WTC11 (cell line): ENCODE measurements around the gene GNL2. TPM values are rescaled to one million over a fixed set of nuclear protein-coding genes. Genes with fewer than 3 reads are reported as not detected.
A peak's percentile ranks its signal among the peaks of the same experiment; 100 is the strongest.

Experiments
- ATAC-seq: fragments of 200-7000 bp; cut with Tn5 transposase; 2 replicates; pipeline ENCODE4 v1.10.0; 2021; ENCODE audit warnings: mild to moderate bottlenecking, moderate library complexity
- CTCF ChIA-PET: fragments of 300-600 bp; sonication (Branson Sonifier 250); formaldehyde crosslinking; loops from one replicate; lab custom pipeline; 2021; ENCODE audit warnings: antibody characterized with exemption; lab: Charles Lee
- POLR2A ChIA-PET: fragments of 350-600 bp; sonication (Branson Sonifier 250); formaldehyde crosslinking; loops from one replicate; lab custom pipeline; 2021; ENCODE audit warnings: antibody characterized with exemption; lab: Charles Lee
- DNase-seq: peaks from one replicate; pipeline ENCODE4 v3.0.0; 2021; ENCODE audit warnings: low spot score
- H3K27ac Mint-ChIP-seq: 2 replicates; pipeline ENCODE4 v1.8.0; 2021; ENCODE audit warnings: mixed read lengths
- H3K27me3 Mint-ChIP-seq: 2 replicates; pipeline ENCODE4 v1.8.0; 2021; ENCODE audit warnings: low read depth, mild to moderate bottlenecking, moderate library complexity, mixed read lengths
- H3K36me3 Mint-ChIP-seq: 2 replicates; pipeline ENCODE4 v1.8.0; 2021; ENCODE audit warnings: mixed read lengths
- H3K4me1 Mint-ChIP-seq: 2 replicates; pipeline ENCODE4 v1.8.0; 2022; ENCODE audit warnings: mixed read lengths
- H3K4me3 Mint-ChIP-seq: 2 replicates; pipeline ENCODE4 v1.8.0; 2021; ENCODE audit warnings: mild to moderate bottlenecking, moderate library complexity, mixed read lengths
- H3K9me3 Mint-ChIP-seq: 2 replicates; pipeline ENCODE4 v1.8.0; 2021; ENCODE audit warnings: mixed read lengths
- CREB1 ChIP-seq: sonication (generic); formaldehyde crosslinking; IDR thresholded peaks from 2 replicates; pipeline ENCODE4 v1.8.0; 2023; ENCODE audit warnings: mild to moderate bottlenecking, missing genetic modification reagents
- GABPB1 ChIP-seq: sonication (generic); formaldehyde crosslinking; IDR thresholded peaks from 2 replicates; pipeline ENCODE4 v1.8.1; 2023; ENCODE audit warnings: mild to moderate bottlenecking, missing genetic modification reagents
- IRF2 ChIP-seq: sonication (generic); formaldehyde crosslinking; IDR thresholded peaks from 2 replicates; pipeline ENCODE4 v1.8.0; 2022; ENCODE audit warnings: low read depth, missing genetic modification reagents, borderline replicate concordance
- SOX15 ChIP-seq: fragments of 250-450 bp; sonication (Bioruptor Pico); IDR thresholded peaks from 2 replicates; pipeline ENCODE4 v1.9.0; 2021; ENCODE audit warnings: mild to moderate bottlenecking
- TEAD1 ChIP-seq: sonication (generic); formaldehyde crosslinking; IDR thresholded peaks from 2 replicates; pipeline ENCODE4 v1.8.0; 2022; ENCODE audit warnings: mild to moderate bottlenecking, missing genetic modification reagents
- TEAD4 ChIP-seq: sonication (generic); formaldehyde crosslinking; IDR thresholded peaks from 2 replicates; pipeline ENCODE4 v1.8.0; 2022; ENCODE audit warnings: mild to moderate bottlenecking, missing genetic modification reagents
- ZNF232 ChIP-seq: sonication (generic); formaldehyde crosslinking; IDR thresholded peaks from 2 replicates; pipeline ENCODE4 v1.8.0; 2022; ENCODE audit warnings: mild to moderate bottlenecking, missing genetic modification reagents
- ZNF671 ChIP-seq: fragments of 250-450 bp; sonication (Bioruptor Pico); IDR thresholded peaks from 2 replicates; pipeline ENCODE4 v1.8.0; 2021; ENCODE audit warnings: mild to moderate bottlenecking
- total RNA-seq: library from RNA; stranded (reverse); gene quantifications from 3 replicates; pipeline ENCODE4 v1.2.3, GENCODE V29; 2021
- TF ChIP-seq, protein P1 (sequence below): fragments of 250-450 bp; sonication (Bioruptor Pico); IDR thresholded peaks from 2 replicates; pipeline ENCODE4 v1.9.0; 2021; ENCODE audit warnings: mild to moderate bottlenecking, borderline replicate concordance
- TF ChIP-seq, protein P2 (sequence below): sonication (generic); formaldehyde crosslinking; IDR thresholded peaks from 2 replicates; pipeline ENCODE4 v1.8.1; 2023; ENCODE audit warnings: mild to moderate bottlenecking, missing genetic modification reagents
- TF ChIP-seq, protein P3 (sequence below): sonication (generic); formaldehyde crosslinking; IDR thresholded peaks from 2 replicates; pipeline ENCODE4 v1.8.1; 2022; ENCODE audit warnings: missing genetic modification reagents, borderline replicate concordance
- TF ChIP-seq, protein P4 (sequence below): fragments of 200-600 bp; IDR thresholded peaks from 2 replicates; pipeline ENCODE4 v1.8.0; 2022; ENCODE audit warnings: antibody characterized with exemption

Gene GNL2
- total RNA-seq, 1 experiment from 2014 or later, result 92.8 TPM

DNA sequence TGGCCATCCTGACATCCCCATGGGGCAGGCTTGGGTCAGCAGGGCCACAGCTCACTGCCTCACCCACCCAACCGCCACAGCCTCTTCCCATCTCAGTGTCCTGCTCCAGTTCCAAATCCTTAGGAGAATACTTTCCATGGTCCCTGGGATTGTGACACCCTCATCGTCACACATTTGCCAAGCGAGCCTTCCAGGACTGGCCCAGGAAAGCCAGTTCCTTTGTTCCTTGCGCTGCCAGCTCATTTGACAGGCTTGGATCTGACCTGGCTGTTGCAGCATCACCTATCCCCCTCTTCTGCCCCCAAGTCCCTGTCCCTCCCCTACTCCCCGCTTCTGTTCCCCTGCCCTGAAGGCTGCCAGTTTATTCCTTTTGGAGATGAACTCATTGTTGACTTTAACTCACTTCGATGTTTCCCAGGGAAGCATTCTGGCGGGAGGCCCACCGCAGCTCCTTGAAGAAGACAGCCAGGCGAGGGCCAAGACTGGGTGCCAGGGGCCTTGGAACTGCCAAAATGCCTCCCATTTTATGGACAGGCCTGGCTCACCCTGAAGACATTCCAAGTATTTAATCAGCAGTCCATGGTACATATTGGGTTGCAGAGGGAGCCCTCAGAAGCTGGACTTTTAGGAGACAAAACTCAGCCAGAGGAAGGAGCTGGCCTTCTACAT lies 10.2 kb upstream of the GNL2 start (continued):
- TF ChIP-seq, protein P1, sequence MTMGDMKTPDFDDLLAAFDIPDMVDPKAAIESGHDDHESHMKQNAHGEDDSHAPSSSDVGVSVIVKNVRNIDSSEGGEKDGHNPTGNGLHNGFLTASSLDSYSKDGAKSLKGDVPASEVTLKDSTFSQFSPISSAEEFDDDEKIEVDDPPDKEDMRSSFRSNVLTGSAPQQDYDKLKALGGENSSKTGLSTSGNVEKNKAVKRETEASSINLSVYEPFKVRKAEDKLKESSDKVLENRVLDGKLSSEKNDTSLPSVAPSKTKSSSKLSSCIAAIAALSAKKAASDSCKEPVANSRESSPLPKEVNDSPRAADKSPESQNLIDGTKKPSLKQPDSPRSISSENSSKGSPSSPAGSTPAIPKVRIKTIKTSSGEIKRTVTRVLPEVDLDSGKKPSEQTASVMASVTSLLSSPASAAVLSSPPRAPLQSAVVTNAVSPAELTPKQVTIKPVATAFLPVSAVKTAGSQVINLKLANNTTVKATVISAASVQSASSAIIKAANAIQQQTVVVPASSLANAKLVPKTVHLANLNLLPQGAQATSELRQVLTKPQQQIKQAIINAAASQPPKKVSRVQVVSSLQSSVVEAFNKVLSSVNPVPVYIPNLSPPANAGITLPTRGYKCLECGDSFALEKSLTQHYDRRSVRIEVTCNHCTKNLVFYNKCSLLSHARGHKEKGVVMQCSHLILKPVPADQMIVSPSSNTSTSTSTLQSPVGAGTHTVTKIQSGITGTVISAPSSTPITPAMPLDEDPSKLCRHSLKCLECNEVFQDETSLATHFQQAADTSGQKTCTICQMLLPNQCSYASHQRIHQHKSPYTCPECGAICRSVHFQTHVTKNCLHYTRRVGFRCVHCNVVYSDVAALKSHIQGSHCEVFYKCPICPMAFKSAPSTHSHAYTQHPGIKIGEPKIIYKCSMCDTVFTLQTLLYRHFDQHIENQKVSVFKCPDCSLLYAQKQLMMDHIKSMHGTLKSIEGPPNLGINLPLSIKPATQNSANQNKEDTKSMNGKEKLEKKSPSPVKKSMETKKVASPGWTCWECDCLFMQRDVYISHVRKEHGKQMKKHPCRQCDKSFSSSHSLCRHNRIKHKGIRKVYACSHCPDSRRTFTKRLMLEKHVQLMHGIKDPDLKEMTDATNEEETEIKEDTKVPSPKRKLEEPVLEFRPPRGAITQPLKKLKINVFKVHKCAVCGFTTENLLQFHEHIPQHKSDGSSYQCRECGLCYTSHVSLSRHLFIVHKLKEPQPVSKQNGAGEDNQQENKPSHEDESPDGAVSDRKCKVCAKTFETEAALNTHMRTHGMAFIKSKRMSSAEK (CRISPR knock-in tag), result no peak
- TF ChIP-seq IRF2 (CRISPR knock-in tag), result no peak
- TF ChIP-seq SOX15 (CRISPR knock-in tag), result no peak

DNA sequence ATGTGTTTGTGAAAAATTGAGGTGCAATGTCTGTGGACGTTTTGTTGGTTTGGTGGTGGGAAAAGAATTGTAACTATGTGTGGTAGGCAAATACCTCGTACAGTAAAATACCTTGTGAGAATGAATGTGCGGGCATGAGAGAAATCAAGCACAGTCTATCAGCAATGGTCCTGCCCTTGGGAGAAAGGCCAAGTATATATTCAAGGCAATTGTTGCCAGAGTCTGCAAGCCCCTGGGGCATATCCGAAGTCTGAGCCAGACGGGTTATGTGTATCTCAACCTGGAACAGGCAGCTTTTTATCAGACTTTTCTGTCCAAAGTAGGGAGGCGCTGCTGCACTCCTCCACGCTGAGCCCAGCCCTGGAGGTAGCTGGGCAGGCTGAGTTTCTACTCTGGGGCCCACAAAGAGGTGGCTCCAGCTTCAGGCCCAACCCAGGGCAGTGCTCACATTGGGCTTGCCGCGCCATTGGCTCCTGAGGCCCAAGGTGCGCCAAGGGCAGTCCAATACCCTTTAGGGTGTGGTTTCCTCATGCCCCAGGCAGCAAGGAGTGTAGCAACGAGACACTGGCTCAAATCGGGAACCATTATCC lies 9.4 kb upstream of the GNL2 start:
- POLR2A ChIA-PET, result interaction anchor here (0.5 kb wide), 1 partner anchor 127 kb away, joined by 3 read pairs; no protein-coding TSS in a partner anchor
- no peak overlapping the region for H3K27ac Mint-ChIP-seq
- no peak for DNase-seq
- H3K4me1 Mint-ChIP-seq, result no peaks in the 10 kb centered on the region
- no peaks in the 10 kb centered on the region for H3K36me3 Mint-ChIP-seq
- CTCF ChIA-PET, result interaction anchor here (1.0 to 4.1 kb wide), 5 partner anchors 9 to 161 kb away, joined by 3 to 87 read pairs (median 4); partner anchors contain the start of genes DNALI1 and GNL2
- peak; percentile 91 for ATAC-seq
- TF ChIP-seq ZNF671 (no peak), ZNF232 (no peak), CREB1 (no peak), GABPB1 (CRISPR knock-in tag) (no peak), TEAD4 (CRISPR knock-in tag) (no peak), TEAD1 (CRISPR knock-in tag) (no peak)
- TF ChIP-seq, protein P2, sequence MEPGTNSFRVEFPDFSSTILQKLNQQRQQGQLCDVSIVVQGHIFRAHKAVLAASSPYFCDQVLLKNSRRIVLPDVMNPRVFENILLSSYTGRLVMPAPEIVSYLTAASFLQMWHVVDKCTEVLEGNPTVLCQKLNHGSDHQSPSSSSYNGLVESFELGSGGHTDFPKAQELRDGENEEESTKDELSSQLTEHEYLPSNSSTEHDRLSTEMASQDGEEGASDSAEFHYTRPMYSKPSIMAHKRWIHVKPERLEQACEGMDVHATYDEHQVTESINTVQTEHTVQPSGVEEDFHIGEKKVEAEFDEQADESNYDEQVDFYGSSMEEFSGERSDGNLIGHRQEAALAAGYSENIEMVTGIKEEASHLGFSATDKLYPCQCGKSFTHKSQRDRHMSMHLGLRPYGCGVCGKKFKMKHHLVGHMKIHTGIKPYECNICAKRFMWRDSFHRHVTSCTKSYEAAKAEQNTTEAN (CRISPR knock-in tag), result no peak
- TF ChIP-seq, protein P3, sequence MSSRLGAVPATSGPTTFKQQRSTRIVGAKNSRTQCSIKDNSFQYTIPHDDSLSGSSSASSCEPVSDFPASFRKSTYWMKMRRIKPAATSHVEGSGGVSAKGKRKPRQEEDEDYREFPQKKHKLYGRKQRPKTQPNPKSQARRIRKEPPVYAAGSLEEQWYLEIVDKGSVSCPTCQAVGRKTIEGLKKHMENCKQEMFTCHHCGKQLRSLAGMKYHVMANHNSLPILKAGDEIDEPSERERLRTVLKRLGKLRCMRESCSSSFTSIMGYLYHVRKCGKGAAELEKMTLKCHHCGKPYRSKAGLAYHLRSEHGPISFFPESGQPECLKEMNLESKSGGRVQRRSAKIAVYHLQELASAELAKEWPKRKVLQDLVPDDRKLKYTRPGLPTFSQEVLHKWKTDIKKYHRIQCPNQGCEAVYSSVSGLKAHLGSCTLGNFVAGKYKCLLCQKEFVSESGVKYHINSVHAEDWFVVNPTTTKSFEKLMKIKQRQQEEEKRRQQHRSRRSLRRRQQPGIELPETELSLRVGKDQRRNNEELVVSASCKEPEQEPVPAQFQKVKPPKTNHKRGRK (CRISPR knock-in tag), result no peak
- TF ChIP-seq, protein P4, sequence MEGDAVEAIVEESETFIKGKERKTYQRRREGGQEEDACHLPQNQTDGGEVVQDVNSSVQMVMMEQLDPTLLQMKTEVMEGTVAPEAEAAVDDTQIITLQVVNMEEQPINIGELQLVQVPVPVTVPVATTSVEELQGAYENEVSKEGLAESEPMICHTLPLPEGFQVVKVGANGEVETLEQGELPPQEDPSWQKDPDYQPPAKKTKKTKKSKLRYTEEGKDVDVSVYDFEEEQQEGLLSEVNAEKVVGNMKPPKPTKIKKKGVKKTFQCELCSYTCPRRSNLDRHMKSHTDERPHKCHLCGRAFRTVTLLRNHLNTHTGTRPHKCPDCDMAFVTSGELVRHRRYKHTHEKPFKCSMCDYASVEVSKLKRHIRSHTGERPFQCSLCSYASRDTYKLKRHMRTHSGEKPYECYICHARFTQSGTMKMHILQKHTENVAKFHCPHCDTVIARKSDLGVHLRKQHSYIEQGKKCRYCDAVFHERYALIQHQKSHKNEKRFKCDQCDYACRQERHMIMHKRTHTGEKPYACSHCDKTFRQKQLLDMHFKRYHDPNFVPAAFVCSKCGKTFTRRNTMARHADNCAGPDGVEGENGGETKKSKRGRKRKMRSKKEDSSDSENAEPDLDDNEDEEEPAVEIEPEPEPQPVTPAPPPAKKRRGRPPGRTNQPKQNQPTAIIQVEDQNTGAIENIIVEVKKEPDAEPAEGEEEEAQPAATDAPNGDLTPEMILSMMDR, result no peak
- TF ChIP-seq, all 79 proteins: peak for 0
- Mint-ChIP-seq H3K27me3 (peaks cover 8% of the 10 kb centered on the region), H3K9me3 (no peaks in the 10 kb centered on the region), H3K4me3 (no peak overlapping the region)
